Measurements from ENCODE around the gene MAGEB10.

The MAGEB10 gene, protein sequence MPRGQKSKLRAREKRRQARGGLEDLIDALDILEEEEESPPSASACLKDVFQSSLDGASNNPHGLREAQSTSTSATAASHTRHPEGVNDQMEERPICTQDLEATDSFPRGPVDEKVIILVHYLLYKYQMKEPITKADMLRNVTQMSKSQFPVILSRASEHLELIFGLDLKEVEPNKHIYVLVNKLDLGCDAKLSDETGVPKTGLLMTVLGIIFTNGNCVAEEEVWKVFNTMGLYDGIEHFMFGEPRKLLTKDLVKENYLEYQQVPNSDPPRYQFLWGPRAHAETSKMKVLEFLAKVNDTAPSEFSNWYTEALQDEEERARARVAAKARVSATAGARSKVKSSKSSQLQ

DNA sequence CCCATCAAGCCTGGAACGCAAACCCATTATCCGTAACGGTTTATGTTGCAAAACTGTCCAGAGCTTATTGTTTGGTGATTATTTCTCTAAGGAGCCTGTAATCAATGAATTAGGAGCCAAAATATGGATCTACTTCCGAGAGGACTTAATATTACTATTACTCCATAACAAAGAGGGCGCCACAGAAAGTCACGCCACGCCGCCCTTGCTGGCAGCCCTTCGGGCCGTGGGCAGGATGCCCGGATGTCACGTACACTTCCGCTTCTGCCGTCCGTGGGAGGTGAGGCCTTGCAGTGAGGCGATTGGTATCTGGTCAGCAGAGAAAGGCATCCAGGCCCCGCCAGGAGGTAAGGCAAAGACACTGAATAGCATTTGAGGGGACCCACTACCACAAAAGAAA is at the start of gene MAGEB10:
Gene MAGEB10, plus strand, starts transcription at position 301 of the 400 bp plus-strand sequence. CDS start 13,317 bp downstream, outside the sequence.
- DNase-seq (ENCODE audit: low spot score): no peak
- TF ChIP-seq, protein P1, sequence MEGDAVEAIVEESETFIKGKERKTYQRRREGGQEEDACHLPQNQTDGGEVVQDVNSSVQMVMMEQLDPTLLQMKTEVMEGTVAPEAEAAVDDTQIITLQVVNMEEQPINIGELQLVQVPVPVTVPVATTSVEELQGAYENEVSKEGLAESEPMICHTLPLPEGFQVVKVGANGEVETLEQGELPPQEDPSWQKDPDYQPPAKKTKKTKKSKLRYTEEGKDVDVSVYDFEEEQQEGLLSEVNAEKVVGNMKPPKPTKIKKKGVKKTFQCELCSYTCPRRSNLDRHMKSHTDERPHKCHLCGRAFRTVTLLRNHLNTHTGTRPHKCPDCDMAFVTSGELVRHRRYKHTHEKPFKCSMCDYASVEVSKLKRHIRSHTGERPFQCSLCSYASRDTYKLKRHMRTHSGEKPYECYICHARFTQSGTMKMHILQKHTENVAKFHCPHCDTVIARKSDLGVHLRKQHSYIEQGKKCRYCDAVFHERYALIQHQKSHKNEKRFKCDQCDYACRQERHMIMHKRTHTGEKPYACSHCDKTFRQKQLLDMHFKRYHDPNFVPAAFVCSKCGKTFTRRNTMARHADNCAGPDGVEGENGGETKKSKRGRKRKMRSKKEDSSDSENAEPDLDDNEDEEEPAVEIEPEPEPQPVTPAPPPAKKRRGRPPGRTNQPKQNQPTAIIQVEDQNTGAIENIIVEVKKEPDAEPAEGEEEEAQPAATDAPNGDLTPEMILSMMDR (IDR thresholded peaks at IDR 0.05): no peak
- Histone ChIP-seq H3K27ac (no peak within 1 kb of the TSS), H3K4me3 (no peak within 1 kb of the TSS)

- H3K4me3 ChIP-seq: no peak overlapping the region
- H3K27ac ChIP-seq: no peak overlapping the region
- TF ChIP-seq, protein P1 (IDR thresholded peaks at IDR 0.05): no peak
- no peak for DNase-seq (ENCODE audit: low spot score)
Measured at GRCh38 chrX:27765718-27766117, 42.1 kb upstream of the MAGEB10 start.

- Histone ChIP-seq H3K4me3 (no peak overlapping the region), H3K27ac (no peak overlapping the region)
- TF ChIP-seq, protein P1 (IDR thresholded peaks at IDR 0.05): no peak
- DNase-seq (ENCODE audit: low spot score): no peak
Measured at GRCh38 chrX:27767387-27767786, 40.4 kb upstream of the MAGEB10 start.

GRCh38 chrX:27775984-27776383 is 31.8 kb upstream of the MAGEB10 start:
- TF ChIP-seq, protein P1 (IDR thresholded peaks at IDR 0.05): no peak
- H3K4me3 ChIP-seq: no peak overlapping the region
- no peak for DNase-seq (ENCODE audit: low spot score)
- no peak overlapping the region for H3K27ac ChIP-seq

GRCh38 chrX:27796640-27797257 is 11.0 kb upstream of the MAGEB10 start:
- Histone ChIP-seq H3K27ac (no peak overlapping the region), H3K4me3 (no peak overlapping the region)
- DNase-seq (ENCODE audit: low spot score): no peak
- TF ChIP-seq, protein P1 (IDR thresholded peaks at IDR 0.05): no peak

DNA sequence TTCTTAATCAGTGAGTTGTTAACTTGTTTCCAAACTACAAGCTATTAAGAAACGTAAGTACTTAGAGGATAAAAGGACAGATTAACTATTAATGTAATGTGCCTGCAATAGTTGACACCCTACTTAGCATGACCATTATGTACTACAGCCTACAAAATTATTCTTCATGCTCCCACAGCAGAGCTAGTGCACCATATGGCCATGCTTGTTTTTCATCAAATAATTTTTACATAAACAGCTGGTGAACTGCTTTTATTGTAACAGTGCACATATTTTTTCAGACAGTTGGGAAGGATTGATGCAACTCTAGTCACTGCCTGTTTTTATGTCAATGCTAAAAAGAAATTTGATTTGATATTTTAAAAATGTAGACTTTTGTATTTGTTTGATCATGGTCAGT is 10.2 kb upstream of the MAGEB10 start:
- DNase-seq (ENCODE audit: low spot score): no peak

More for the DNA sequence above, 10.2 kb upstream of the MAGEB10 start:
- Histone ChIP-seq H3K4me3 (no peak overlapping the region), H3K27ac (no peak overlapping the region)
- TF ChIP-seq, protein P1 (IDR thresholded peaks at IDR 0.05): no peak

Data from coronary artery (tissue), 2 donors.